Breast epithelium (tissue), 3 donors: Measurements from ENCODE around the gene TYRP1.

Experiments
- POLR2A ChIP-seq: fragments of 450-650 bp; IDR thresholded peaks from one replicate; pipeline ENCODE4 v1.6.1; 2016; ENCODE audit warnings: antibody characterized with exemption, mild to moderate bottlenecking, moderate library complexity
- POLR2AphosphoS5 ChIP-seq, 3 donors: sonication (generic); formaldehyde crosslinking; IDR thresholded peaks; one replicate each; pipeline ENCODE4 v1.6.1; 2017; ENCODE audit warnings: antibody characterized with exemption in 3 of 3
- TF ChIP-seq, protein P1 (sequence below), 3 donors: fragments of 450-650 bp; IDR thresholded peaks; one replicate each; pipeline ENCODE4 v1.5.1; 2016 to 2017; ENCODE audit warnings: antibody characterized with exemption in 3 of 3, mild to moderate bottlenecking in 3 of 3, moderate library complexity in 3 of 3

DNA sequence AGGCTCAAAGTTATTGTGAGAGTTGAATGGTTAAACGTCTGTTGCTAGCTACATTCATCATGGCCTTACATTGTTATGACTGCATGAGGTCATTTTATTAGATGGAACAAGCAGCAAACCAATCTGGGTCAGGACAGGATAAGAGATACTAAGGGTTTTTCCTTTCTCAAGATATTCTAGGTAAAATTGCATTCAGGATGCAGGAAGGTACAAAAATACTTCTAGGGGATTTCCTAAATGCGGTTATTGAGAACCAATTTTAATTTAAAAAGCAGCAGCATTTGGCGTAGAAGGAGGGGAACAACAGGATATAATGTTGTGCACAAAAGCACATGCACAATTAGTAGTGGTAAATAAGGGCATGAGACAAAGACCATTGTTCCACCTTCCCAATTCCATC lies 42.5 kb downstream of the TYRP1 start:
- TF ChIP-seq, protein P1, sequence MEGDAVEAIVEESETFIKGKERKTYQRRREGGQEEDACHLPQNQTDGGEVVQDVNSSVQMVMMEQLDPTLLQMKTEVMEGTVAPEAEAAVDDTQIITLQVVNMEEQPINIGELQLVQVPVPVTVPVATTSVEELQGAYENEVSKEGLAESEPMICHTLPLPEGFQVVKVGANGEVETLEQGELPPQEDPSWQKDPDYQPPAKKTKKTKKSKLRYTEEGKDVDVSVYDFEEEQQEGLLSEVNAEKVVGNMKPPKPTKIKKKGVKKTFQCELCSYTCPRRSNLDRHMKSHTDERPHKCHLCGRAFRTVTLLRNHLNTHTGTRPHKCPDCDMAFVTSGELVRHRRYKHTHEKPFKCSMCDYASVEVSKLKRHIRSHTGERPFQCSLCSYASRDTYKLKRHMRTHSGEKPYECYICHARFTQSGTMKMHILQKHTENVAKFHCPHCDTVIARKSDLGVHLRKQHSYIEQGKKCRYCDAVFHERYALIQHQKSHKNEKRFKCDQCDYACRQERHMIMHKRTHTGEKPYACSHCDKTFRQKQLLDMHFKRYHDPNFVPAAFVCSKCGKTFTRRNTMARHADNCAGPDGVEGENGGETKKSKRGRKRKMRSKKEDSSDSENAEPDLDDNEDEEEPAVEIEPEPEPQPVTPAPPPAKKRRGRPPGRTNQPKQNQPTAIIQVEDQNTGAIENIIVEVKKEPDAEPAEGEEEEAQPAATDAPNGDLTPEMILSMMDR (IDR thresholded peaks at IDR 0.05): no peak
- TF ChIP-seq POLR2AphosphoS5 (IDR thresholded peaks at IDR 0.05): no peak
- TF ChIP-seq POLR2A: no peak
